A673 (cell line): ENCODE measurements around the gene GALNS. TPM values are rescaled to one million over a fixed set of nuclear protein-coding genes. Genes with fewer than 3 reads are reported as not detected.

Experiments used
- BruUV-seq: library from RNA; stranded (reverse); fragments of 400-500 nt; replicated peaks from 2 replicates; lab custom pipeline; 2021; lab: Mats Ljungman, UMichigan
- CTCF ChIA-PET: fragments of 300-600 bp; sonication (Branson Sonifier 250); formaldehyde crosslinking; loops from one replicate; lab custom pipeline; 2022; ENCODE audit warnings: antibody characterized with exemption; lab: Charles Lee
- POLR2A ChIA-PET: fragments of 300-600 bp; sonication (Branson Sonifier 250); formaldehyde crosslinking; loops from one replicate; lab custom pipeline; 2022; ENCODE audit warnings: antibody characterized with exemption; ENCODE audit not compliant: low non-redundant PET; lab: Charles Lee
- DNase-seq: peaks from one replicate; pipeline ENCODE4 v3.0.0-alpha.2; 2015; ENCODE audit warnings: low spot score
- H3K27ac ChIP-seq: fragments of 200-600 bp; sonication (generic); 2 replicates; pipeline ENCODE4 v1.5.1; 2016; ENCODE audit warnings: mixed run types, low read depth, mild to moderate bottlenecking, mixed read lengths, antibody characterized with exemption, low read length; ENCODE audit not compliant: poor library complexity, severe bottlenecking
- H3K27me3 ChIP-seq: fragments of 200-600 bp; sonication (generic); replicated peaks from 2 replicates; pipeline ENCODE4 v1.6.1; 2017; ENCODE audit warnings: mixed run types, low read depth, mild to moderate bottlenecking, mixed read lengths, antibody characterized with exemption, low read length; ENCODE audit not compliant: insufficient read depth, poor library complexity
- H3K36me3 ChIP-seq: fragments of 200-600 bp; sonication (generic); 2 replicates; pipeline ENCODE4 v1.6.1; 2016; ENCODE audit warnings: mixed run types, mild to moderate bottlenecking, mixed read lengths, antibody characterized with exemption, low read length; ENCODE audit not compliant: insufficient read depth, poor library complexity, severe bottlenecking
- H3K4me1 ChIP-seq: fragments of 200-600 bp; sonication (generic); 2 replicates; pipeline ENCODE4 v1.6.1; 2017; ENCODE audit warnings: mixed run types, mild to moderate bottlenecking, mixed read lengths, antibody characterized with exemption, low read length; ENCODE audit not compliant: insufficient read depth, poor library complexity, severe bottlenecking
- H3K4me3 ChIP-seq: fragments of 200-600 bp; sonication (generic); 2 replicates; pipeline ENCODE4 v1.5.1; 2016; ENCODE audit warnings: low read depth, mixed run types, mild to moderate bottlenecking, mixed read lengths, low read length; ENCODE audit not compliant: poor library complexity, severe bottlenecking
- H3K9me3 ChIP-seq: fragments of 200-600 bp; sonication (generic); 2 replicates; pipeline ENCODE4 v1.6.1; 2016; ENCODE audit warnings: mixed run types, low read depth, mild to moderate bottlenecking, mixed read lengths, antibody characterized with exemption, low read length; ENCODE audit not compliant: poor library complexity, severe bottlenecking
- EZH2 ChIP-seq: fragments of 200-600 bp; sonication (generic); IDR thresholded peaks from 2 replicates; pipeline ENCODE4 v1.6.1; 2017; ENCODE audit warnings: borderline replicate concordance, low read depth, mild to moderate bottlenecking, mixed read lengths, antibody characterized with exemption, low read length; ENCODE audit not compliant: poor library complexity, severe bottlenecking
- intact Hi-C: fragments of 100-400 bp; cut with micrococcal nuclease; formaldehyde crosslinking; loops from one replicate; pipeline ENCODE4 v1.10.0; 2022; ENCODE audit not compliant: unreplicated experiment
- total RNA-seq: library from RNA; stranded (reverse); gene quantifications from 2 replicates; pipeline ENCODE4 v1.2.3, GENCODE V29; 2021
- TF ChIP-seq, protein P1 (sequence below): fragments of 300-800, 200-600 bp; sonication (generic); conservative IDR thresholded peaks from 2 replicates; pipeline ENCODE4 v1.5.1; 2017; ENCODE audit warnings: low read depth, mild to moderate bottlenecking, antibody characterized with exemption, low read length, moderate library complexity, mixed read lengths

GALNS gene
- total RNA-seq, 1 experiment from 2014 or later: 54.8 TPM

DNA sequence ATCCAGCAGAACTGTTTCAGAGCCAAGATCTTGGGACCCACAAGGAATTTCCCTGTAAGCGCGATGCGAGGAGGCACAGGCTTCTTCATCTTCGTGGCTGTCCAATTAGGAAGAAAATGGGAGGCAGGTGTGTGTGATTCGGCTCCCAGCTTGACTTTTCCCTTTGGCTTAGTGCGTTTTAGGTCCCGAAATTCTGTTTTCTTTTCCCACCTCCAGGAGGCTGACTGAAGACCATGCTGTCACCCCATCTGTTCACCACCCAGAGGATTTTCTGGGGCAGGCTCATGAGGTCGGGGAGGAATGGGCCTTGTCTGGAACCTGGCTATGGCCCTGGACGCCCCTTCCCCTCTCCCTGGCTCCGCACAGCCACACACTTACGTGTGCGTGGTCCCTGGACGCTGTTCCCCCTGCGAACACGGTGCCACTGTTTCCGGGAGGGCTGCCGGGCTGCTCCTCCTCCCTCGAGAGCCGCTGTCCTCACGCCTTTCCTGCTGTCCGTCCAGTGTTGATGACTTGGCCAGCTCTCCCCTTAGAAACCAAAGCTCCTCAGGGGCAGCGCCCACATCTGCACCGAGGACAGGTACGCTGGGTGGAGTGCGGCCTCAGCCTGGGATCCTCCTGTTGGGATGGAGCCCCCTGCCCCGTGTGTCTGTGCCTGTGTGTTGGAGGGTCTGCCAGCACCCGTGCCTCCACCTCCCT is 12.4 kb upstream of the GALNS start:
- Histone ChIP-seq H3K4me1 (peaks cover 4% of the 10 kb centered on the region), H3K9me3 (no peaks in the 10 kb centered on the region), H3K4me3 (no peak overlapping the region), H3K36me3 (no peaks in the 10 kb centered on the region), H3K27ac (no peak overlapping the region), H3K27me3 (no peaks in the 10 kb centered on the region)
- CTCF ChIA-PET: interaction anchor here (0.8 kb wide), 1 partner anchor 11 kb away, joined by 4 read pairs; no protein-coding TSS in a partner anchor
- intact Hi-C loops: no loop called here
- POLR2A ChIA-PET: interaction anchor here (0.6 kb wide), 1 partner anchor 220 kb away, joined by 3 read pairs; no protein-coding TSS in a partner anchor
- TF ChIP-seq, protein P1, sequence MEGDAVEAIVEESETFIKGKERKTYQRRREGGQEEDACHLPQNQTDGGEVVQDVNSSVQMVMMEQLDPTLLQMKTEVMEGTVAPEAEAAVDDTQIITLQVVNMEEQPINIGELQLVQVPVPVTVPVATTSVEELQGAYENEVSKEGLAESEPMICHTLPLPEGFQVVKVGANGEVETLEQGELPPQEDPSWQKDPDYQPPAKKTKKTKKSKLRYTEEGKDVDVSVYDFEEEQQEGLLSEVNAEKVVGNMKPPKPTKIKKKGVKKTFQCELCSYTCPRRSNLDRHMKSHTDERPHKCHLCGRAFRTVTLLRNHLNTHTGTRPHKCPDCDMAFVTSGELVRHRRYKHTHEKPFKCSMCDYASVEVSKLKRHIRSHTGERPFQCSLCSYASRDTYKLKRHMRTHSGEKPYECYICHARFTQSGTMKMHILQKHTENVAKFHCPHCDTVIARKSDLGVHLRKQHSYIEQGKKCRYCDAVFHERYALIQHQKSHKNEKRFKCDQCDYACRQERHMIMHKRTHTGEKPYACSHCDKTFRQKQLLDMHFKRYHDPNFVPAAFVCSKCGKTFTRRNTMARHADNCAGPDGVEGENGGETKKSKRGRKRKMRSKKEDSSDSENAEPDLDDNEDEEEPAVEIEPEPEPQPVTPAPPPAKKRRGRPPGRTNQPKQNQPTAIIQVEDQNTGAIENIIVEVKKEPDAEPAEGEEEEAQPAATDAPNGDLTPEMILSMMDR: no peak
- TF ChIP-seq EZH2: no peak
- no TSS peak for BruUV-seq
- no peak for DNase-seq

DNA sequence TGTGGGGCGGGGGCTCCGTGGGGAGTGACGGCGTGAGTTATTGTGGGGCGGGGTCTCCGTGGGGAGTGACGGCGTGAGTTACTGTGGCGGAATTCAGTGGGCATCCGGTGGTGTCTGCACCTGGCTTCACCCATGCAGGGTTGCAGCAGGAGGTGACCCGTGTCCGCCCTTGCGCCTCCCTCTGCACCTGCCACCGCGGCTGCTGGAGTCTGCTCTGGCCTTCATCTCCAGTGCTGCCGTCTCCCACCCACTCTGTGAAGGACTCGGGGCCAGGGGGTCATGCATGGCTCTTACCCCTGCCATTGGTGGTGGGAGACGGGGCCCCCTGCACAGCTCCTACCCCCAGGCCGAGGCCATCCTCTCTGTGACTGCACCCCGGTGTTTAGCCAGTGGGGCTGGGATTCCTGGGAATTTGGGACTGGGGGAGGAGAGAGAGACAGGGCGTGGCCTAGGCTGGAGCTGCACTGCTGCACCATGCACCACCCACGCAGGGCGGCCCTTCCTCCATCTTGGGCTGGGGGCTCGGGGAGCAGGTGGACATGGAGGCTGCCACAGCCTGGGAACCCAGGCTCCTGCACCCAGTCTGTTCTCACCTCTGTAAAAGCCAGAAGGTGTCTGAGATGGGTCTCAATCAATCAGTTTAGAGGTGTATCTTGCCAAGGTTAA is 11.0 kb upstream of the GALNS start:
- Histone ChIP-seq H3K27me3 (no peaks in the 10 kb centered on the region), H3K27ac (no peak overlapping the region), H3K36me3 (no peaks in the 10 kb centered on the region), H3K9me3 (no peaks in the 10 kb centered on the region), H3K4me3 (no peak overlapping the region), H3K4me1 (peaks cover 4% of the 10 kb centered on the region)
- intact Hi-C loops: no loop called here
- POLR2A ChIA-PET: no interaction called here
- TF ChIP-seq, protein P1: no peak
- TF ChIP-seq EZH2: no peak
- BruUV-seq: no TSS peak
- DNase-seq: no peak
- CTCF ChIA-PET: no interaction called here

DNA sequence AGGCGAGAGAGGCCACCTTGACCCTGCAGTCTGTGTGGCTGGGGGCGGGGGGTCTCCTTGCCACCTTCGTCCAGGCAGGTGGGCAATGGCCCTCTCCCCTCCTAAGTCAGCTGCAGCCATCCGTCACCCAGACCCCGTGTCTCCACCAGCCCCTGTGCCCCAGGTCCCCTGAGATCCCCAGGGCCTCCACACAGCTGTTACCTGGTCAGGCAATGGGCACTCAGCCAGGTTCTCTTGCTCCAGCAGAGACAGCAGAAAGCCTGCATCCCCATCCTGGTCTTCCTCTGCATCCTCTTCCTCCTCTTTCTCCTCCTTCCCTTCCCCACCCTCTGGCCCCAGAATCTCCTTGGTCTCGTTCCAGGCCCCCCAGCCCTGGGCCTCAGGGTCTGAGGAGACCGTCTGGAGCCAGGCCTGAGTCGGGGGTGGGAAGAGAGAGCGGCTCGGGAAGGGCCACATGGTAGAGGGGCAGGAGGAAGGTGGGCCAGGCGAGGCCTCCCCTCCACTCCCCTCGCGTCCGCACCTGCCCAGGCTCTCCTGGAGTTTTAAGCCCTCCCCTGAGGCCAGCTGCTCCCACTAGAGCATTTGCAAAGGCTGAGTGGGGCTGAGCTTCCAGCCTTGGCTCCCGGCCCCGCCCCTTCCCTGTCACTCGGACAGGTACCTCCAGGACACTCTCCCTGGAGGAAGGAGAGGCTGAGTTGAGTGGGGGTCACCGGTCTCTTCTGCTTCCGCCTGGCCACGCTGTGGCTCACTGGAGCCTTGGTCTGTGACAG is 9.6 kb upstream of the GALNS start, which contains the start of gene PABPN1L:
Gene PABPN1L (minus strand): TSS at position 510 of the 770 bp plus-strand sequence. CDS start 54 bp downstream, at position 456.
- H3K9me3 ChIP-seq: no peaks in the 10 kb centered on the region
- H3K36me3 ChIP-seq: no peaks in the 10 kb centered on the region
- H3K27ac ChIP-seq: no peak within 1 kb of the TSS
- peaks cover 4% of the 10 kb centered on the region for H3K4me1 ChIP-seq
- H3K4me3 ChIP-seq: no peak within 1 kb of the TSS
- POLR2A ChIA-PET: no interaction called here
- TF ChIP-seq, protein P1: no peak
- no peak for TF ChIP-seq EZH2
- H3K27me3 ChIP-seq: no peaks in the 10 kb centered on the region
- no peak for DNase-seq
- intact Hi-C loops: no loop called here
- CTCF ChIA-PET: no interaction called here
- BruUV-seq: no TSS peak
